Measurements from ENCODE around the gene CNTN2.

The CNTN2 gene

DNA sequence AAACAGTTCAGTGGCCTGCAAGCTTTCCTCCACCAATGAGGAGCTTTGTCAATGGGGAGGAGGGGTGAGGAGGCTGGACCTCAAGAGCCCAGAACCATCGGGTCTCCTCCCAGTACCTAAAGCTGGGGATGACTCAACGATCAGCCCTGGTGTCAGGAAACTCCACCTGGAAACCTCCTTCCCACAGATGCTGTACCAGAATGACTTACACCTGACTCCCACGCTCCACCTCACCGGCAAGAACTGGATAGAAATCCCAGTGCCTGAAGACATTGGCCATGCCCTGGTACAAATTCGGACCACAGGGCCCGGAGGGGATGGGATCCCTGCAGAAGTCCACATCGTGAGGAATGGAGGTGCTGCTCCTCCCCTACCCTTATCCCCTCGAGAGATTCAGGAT, 29.9 kb downstream of the CNTN2 start:
- Histone ChIP-seq H3K4me1 (no peaks in the 10 kb centered on the region), H3K4me3 (ENCODE audit: low read depth, low read length) (no peak overlapping the region), H3K36me3 (no peaks in the 10 kb centered on the region), H3K27me3 (no peaks in the 10 kb centered on the region), H3K9me3 (no peaks in the 10 kb centered on the region)
- no peak for TF ChIP-seq CTCF (IDR thresholded peaks at IDR 0.05; ENCODE audit: low read depth, low read length)
- no peak for DNase-seq

- no peaks in the 10 kb centered on the region for H3K9me3 ChIP-seq
- no peaks in the 10 kb centered on the region for H3K4me1 ChIP-seq
- no peak overlapping the region for H3K4me3 ChIP-seq (ENCODE audit: low read depth, low read length)
- TF ChIP-seq CTCF (IDR thresholded peaks at IDR 0.05; ENCODE audit: low read depth, low read length), result no peak
- DNase-seq, result no peak
- no peaks in the 10 kb centered on the region for H3K36me3 ChIP-seq
- H3K27me3 ChIP-seq, result no peaks in the 10 kb centered on the region
Observed at GRCh38 chr1:205073511-205073910, 30.5 kb downstream of the CNTN2 start.

DNA sequence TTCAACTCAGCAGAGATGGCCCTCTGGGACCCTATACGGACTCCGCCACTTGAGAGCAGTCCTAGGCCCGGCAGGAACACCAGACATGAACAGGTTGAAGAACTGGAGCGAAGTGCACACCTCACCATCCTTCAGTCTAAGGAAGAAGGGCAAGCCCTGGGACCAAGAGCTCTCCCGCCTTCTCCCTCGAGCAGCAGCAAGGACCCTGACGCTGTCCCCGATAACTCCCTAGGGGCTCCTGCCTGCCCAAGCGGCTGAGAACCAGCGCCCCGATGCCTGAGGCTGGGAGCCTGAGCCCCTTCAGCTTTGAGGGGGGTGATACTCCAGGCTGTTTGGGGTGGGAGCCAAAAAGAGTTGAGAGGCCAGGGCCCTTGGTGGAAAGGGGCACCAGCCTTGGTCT, 31.1 kb downstream of the CNTN2 start:
- Histone ChIP-seq H3K9me3 (no peaks in the 10 kb centered on the region), H3K4me3 (ENCODE audit: low read depth, low read length) (no peak overlapping the region), H3K4me1 (no peaks in the 10 kb centered on the region), H3K36me3 (no peaks in the 10 kb centered on the region), H3K27me3 (no peaks in the 10 kb centered on the region)
- no peak for DNase-seq
- no peak for TF ChIP-seq CTCF (IDR thresholded peaks at IDR 0.05; ENCODE audit: low read depth, low read length)

GRCh38 chr1:205074513-205074912, 31.5 kb downstream of the CNTN2 start:
- no peaks in the 10 kb centered on the region for H3K4me1 ChIP-seq
- no peaks in the 10 kb centered on the region for H3K36me3 ChIP-seq
- H3K4me3 ChIP-seq (ENCODE audit: low read depth, low read length), result no peak overlapping the region
- DNase-seq, result no peak
- TF ChIP-seq CTCF (IDR thresholded peaks at IDR 0.05; ENCODE audit: low read depth, low read length), result no peak
- H3K27me3 ChIP-seq, result no peaks in the 10 kb centered on the region
- no peaks in the 10 kb centered on the region for H3K9me3 ChIP-seq

- no peaks in the 10 kb centered on the region for H3K27me3 ChIP-seq
- H3K4me3 ChIP-seq (ENCODE audit: low read depth, low read length), result no peak overlapping the region
- TF ChIP-seq CTCF (IDR thresholded peaks at IDR 0.05; ENCODE audit: low read depth, low read length), result no peak
- H3K9me3 ChIP-seq, result no peaks in the 10 kb centered on the region
- H3K4me1 ChIP-seq, result no peaks in the 10 kb centered on the region
- H3K36me3 ChIP-seq, result no peaks in the 10 kb centered on the region
- DNase-seq, result no peak
Observed at GRCh38 chr1:205075642-205076155, 32.7 kb downstream of the CNTN2 start.

DNA sequence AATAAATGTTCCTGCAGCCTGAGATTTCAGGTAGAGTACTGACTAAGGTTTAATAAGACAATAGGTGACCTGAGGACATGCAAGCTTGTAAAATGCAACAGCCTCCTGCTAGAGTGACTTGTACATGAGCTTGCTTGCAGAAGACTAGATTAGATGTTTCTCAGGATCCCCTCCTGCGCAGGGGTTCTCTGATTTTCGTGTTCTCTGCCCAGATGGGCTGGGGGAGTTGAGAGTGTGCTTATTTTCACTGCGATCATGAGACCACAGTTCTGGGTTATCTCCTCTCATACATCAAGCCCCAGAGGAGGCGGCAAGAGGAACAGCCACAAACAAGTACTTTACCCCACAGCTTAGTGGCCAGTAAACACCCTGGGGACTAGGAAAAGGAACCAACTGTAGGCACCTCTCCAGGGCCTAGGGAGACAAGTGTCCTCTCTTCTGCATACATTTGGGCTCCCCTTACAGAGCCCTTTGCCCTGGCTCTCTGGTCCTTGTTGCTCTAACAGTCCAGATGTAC, 33.3 kb downstream of the CNTN2 start:
- no peak overlapping the region for H3K4me3 ChIP-seq (ENCODE audit: low read depth, low read length)
- H3K27me3 ChIP-seq, result no peaks in the 10 kb centered on the region
- no peaks in the 10 kb centered on the region for H3K36me3 ChIP-seq
- H3K4me1 ChIP-seq, result no peaks in the 10 kb centered on the region
- no peak for TF ChIP-seq CTCF (IDR thresholded peaks at IDR 0.05; ENCODE audit: low read depth, low read length)
- no peak for DNase-seq
- no peaks in the 10 kb centered on the region for H3K9me3 ChIP-seq
